H1 (cell line): ENCODE data around the gene POU6F2. TPM values are rescaled to one million over a fixed set of nuclear protein-coding genes. Genes with fewer than 3 reads are reported as not detected.

Experiments
- FOSL1 ChIP-seq: IDR thresholded peaks from 2 replicates; pipeline ENCODE4 v1.6.1; 2011; ENCODE audit warnings: mild to moderate bottlenecking, low read depth, low read length, moderate library complexity; ENCODE audit not compliant: insufficient read depth
- polyA plus RNA-seq, 7 experiments: library from polyadenylated mRNA; depleted of rRNA in 3 of 7; stranded (reverse) in 5 of 7; unstranded in 2 of 7; fragments of >200 nt in 5 of 7; fragments of 200-250 nt in 2 of 7; gene quantifications; 1 replicate in 5 of 7; 2 replicates in 1 of 7; 4 replicates in 1 of 7; pipeline versions ENCODE4 v1.2.1 to v1.2.3, GENCODE V29; 2011 to 2013; ENCODE audit warnings: missing spikeins in 2 of 7, mixed read lengths in 2 of 7
- total RNA-seq: library from RNA; stranded (reverse); fragmentation: NEBNext Ultra II Directional; extraction: Animal tissue kit (Norgen Biotek cat#: 25700); gene quantifications from 2 replicates; pipeline ENCODE4 v1.2.1, GENCODE V29; 2021
- TF ChIP-seq, protein P1 (sequence below): IDR thresholded peaks from 2 replicates; pipeline ENCODE4 v1.6.1; 2012; ENCODE audit warnings: inconsistent platforms

The POU6F2 gene
- total and polyA plus RNA-seq, 2 of the 8 experiments (the other 6 are each of a cell fraction or from before 2014, with no cell fraction given) = 1.1 to 2.0 TPM

GRCh38 chr7:39353615-39354376 lies 376.1 kb downstream of the POU6F2 start (continued):
- TF ChIP-seq, protein P1, sequence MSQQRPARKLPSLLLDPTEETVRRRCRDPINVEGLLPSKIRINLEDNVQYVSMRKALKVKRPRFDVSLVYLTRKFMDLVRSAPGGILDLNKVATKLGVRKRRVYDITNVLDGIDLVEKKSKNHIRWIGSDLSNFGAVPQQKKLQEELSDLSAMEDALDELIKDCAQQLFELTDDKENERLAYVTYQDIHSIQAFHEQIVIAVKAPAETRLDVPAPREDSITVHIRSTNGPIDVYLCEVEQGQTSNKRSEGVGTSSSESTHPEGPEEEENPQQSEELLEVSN = peak; percentile 25; the same call in 1 of the 2 replicates
- no peak for TF ChIP-seq FOSL1
